CD4-positive, alpha-beta T cell treated with Interleukin-4 for 4 hours (primary cell): Measurements from ENCODE around the gene TES.
"Not testable (repeated sequence)": the region's sequence is repeated elsewhere in the genome, so short reads cannot be mapped to it uniquely, and the experiment has no call there.

ENCODE experiments used
- DNase-seq: peaks from one replicate; pipeline ENCODE4 v3.0.0-alpha.2; 2020

The TES gene

GRCh38 chr7:116293139-116293538, 82.8 kb downstream of the TES start:
- no peak for DNase-seq

DNA sequence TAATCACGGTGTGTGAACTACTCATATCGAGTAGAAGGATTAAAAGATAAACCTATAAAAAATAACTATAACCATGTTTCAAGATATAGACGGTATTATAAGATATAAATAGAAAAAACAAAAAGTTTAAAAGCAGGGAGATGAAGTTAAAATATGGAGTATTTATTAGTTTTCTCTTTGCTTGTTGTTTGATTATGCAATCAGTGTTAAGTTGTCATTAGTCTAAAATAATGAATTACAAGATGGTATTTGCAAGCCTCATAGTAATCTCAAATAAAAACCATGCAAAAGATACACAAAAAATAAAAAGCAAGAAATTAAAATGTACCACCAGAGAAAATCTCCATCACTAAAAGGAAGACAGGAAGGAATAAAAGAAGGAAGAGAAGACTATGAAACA, 83.3 kb downstream of the TES start:
- DNase-seq: no peak

- DNase-seq: not testable (repeated sequence)
Measured at GRCh38 chr7:116295903-116296302, 85.6 kb downstream of the TES start.

- DNase-seq: no peak
Measured at GRCh38 chr7:116298055-116298454, 87.7 kb downstream of the TES start.

GRCh38 chr7:116298576-116298975, 88.2 kb downstream of the TES start:
- DNase-seq: no peak

- DNase-seq: no peak
Measured at GRCh38 chr7:116305485-116306408, 95.4 kb downstream of the TES start.

GRCh38 chr7:116306409-116307048, 96.2 kb downstream of the TES start:
- no peak for DNase-seq

DNA sequence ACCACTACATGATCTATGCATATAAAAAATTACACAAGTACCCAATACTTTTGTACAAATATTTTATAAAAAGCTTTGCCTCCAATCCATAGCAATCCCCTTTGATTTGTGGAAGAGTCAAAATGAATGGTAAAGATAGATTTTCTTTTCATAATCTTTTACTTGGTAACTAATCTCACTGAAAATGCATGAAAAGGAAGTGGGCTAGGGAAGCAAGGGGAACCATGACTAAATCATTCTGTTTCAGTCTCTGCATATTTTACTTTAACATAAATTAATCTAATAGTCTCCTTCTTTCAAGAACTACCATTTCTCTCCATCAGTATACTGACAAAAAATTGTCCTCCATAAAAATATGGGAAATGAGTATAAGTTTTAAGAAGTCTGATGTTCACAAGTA, 96.9 kb downstream of the TES start:
- no peak for DNase-seq
